Large intestine (tissue), 3 donors: ENCODE results near the gene SMIM30. TPM values are rescaled to one million over a fixed set of nuclear protein-coding genes. Genes with fewer than 3 reads are reported as not detected.

Source experiments
- DNase-seq, 2 donors: peaks; one replicate each; pipeline versions ENCODE4 v3.0.0 to v3.0.0-alpha.2; 2013
- H3K27ac ChIP-seq: one replicate; pipeline ENCODE4 v1.5.1; 2013; ENCODE audit warnings: low read length
- H3K27me3 ChIP-seq: 2 replicates; pipeline ENCODE4 v1.6.1; 2013; ENCODE audit warnings: low read length; ENCODE audit not compliant: control insufficient read depth, insufficient read depth
- H3K36me3 ChIP-seq: 2 replicates; pipeline ENCODE4 v1.6.1; 2013; ENCODE audit warnings: low read length; ENCODE audit not compliant: control insufficient read depth, insufficient read depth
- H3K4me1 ChIP-seq: one replicate; pipeline ENCODE4 v1.6.1; 2013; ENCODE audit warnings: low read length; ENCODE audit not compliant: control insufficient read depth, insufficient read depth
- H3K4me3 ChIP-seq: one replicate; pipeline ENCODE4 v1.5.1; 2013; ENCODE audit warnings: low read length
- H3K9me3 ChIP-seq: one replicate; pipeline ENCODE4 v1.6.1; 2013; ENCODE audit warnings: mild to moderate bottlenecking, low read depth, low read length, moderate library complexity; ENCODE audit not compliant: control insufficient read depth
- WGBS: methylation state at CpG from one replicate; pipeline ENCODE4 v1.1.5; 2013; ENCODE audit warnings: low lambda C conversion rate; ENCODE audit not compliant: insufficient coverage; 5-methylcytosine and 5-hydroxymethylcytosine counted together
- polyA plus RNA-seq: library from polyadenylated mRNA; unstranded; fragments of 120-200 nt; gene quantifications from one replicate; pipeline ENCODE4 v1.2.1, GENCODE V29; 2013

SMIM30 gene
- polyA plus RNA-seq, 1 donor: 79.9 TPM

GRCh38 chr7:113143486-113144257 lies 25.3 kb upstream of the SMIM30 start:
- WGBS: 83% methylated on average over 2 of the region's 2 CpGs
- H3K27ac ChIP-seq: no peak overlapping the region
- no peaks in the 10 kb centered on the region for H3K27me3 ChIP-seq
- no peak for DNase-seq
- no peak overlapping the region for H3K4me3 ChIP-seq
- no peaks in the 10 kb centered on the region for H3K9me3 ChIP-seq
- no peaks in the 10 kb centered on the region for H3K4me1 ChIP-seq
- H3K36me3 ChIP-seq: no peaks in the 10 kb centered on the region

GRCh38 chr7:113142385-113143119 lies 24.2 kb upstream of the SMIM30 start:
- H3K27me3 ChIP-seq: no peaks in the 10 kb centered on the region
- H3K27ac ChIP-seq: no peak overlapping the region
- no peaks in the 10 kb centered on the region for H3K36me3 ChIP-seq
- H3K4me1 ChIP-seq: no peaks in the 10 kb centered on the region
- H3K9me3 ChIP-seq: no peaks in the 10 kb centered on the region
- no peak for DNase-seq
- no peak overlapping the region for H3K4me3 ChIP-seq
- WGBS: 72% methylated on average over 3 of the region's 5 CpGs

- H3K9me3 ChIP-seq: no peaks in the 10 kb centered on the region
- no peak overlapping the region for H3K4me3 ChIP-seq
- no peaks in the 10 kb centered on the region for H3K4me1 ChIP-seq
- no peaks in the 10 kb centered on the region for H3K27me3 ChIP-seq
- H3K36me3 ChIP-seq: no peaks in the 10 kb centered on the region
- no peak overlapping the region for H3K27ac ChIP-seq
- no peak for DNase-seq
These were observed 23.4 kb upstream of the SMIM30 start for GRCh38 chr7:113141803-113142202.

GRCh38 chr7:113140956-113141355 lies 22.6 kb upstream of the SMIM30 start:
- H3K36me3 ChIP-seq: no peaks in the 10 kb centered on the region
- no peaks in the 10 kb centered on the region for H3K27me3 ChIP-seq
- no peak overlapping the region for H3K4me3 ChIP-seq
- no CpG with 5 or more reads among the region's 4 CpGs for WGBS
- H3K4me1 ChIP-seq: no peaks in the 10 kb centered on the region
- H3K9me3 ChIP-seq: no peaks in the 10 kb centered on the region
- no peak overlapping the region for H3K27ac ChIP-seq
- no peak for DNase-seq

- WGBS: no CpG with 5 or more reads among the region's 2 CpGs
- Histone ChIP-seq H3K36me3 (no peaks in the 10 kb centered on the region), H3K27me3 (no peaks in the 10 kb centered on the region), H3K4me1 (no peaks in the 10 kb centered on the region), H3K9me3 (no peaks in the 10 kb centered on the region), H3K4me3 (no peak overlapping the region), H3K27ac (no peak overlapping the region)
- no peak for DNase-seq
These were observed 18.9 kb upstream of the SMIM30 start for GRCh38 chr7:113137241-113137640.

GRCh38 chr7:113134025-113134424 lies 15.7 kb upstream of the SMIM30 start:
- WGBS: no CpG with 5 or more reads among the region's 1 CpG
- no peaks in the 10 kb centered on the region for H3K9me3 ChIP-seq
- no peaks in the 10 kb centered on the region for H3K36me3 ChIP-seq
- H3K27ac ChIP-seq: no peak overlapping the region
- H3K4me3 ChIP-seq: no peak overlapping the region
- DNase-seq: no peak
- H3K4me1 ChIP-seq: no peaks in the 10 kb centered on the region
- no peaks in the 10 kb centered on the region for H3K27me3 ChIP-seq

GRCh38 chr7:113131367-113131766 lies 13.0 kb upstream of the SMIM30 start:
- Histone ChIP-seq H3K27ac (no peak overlapping the region), H3K4me3 (no peak overlapping the region), H3K36me3 (no peaks in the 10 kb centered on the region), H3K27me3 (no peaks in the 10 kb centered on the region), H3K4me1 (no peaks in the 10 kb centered on the region), H3K9me3 (no peaks in the 10 kb centered on the region)
- WGBS: 70% methylated on average over 2 of the region's 2 CpGs
- no peak for DNase-seq

GRCh38 chr7:113128031-113128430 lies 9.7 kb upstream of the SMIM30 start:
- H3K36me3 ChIP-seq: no peaks in the 10 kb centered on the region
- no peak overlapping the region for H3K4me3 ChIP-seq
- DNase-seq: no peak
- H3K27me3 ChIP-seq: no peaks in the 10 kb centered on the region
- no CpG with 5 or more reads among the region's 1 CpG for WGBS
- no peaks in the 10 kb centered on the region for H3K9me3 ChIP-seq
- H3K27ac ChIP-seq: no peak overlapping the region
- H3K4me1 ChIP-seq: no peaks in the 10 kb centered on the region

- WGBS: 80% methylated on average over 1 of the region's 2 CpGs
- H3K9me3 ChIP-seq: no peaks in the 10 kb centered on the region
- H3K27me3 ChIP-seq: no peaks in the 10 kb centered on the region
- H3K4me3 ChIP-seq: no peak overlapping the region
- H3K27ac ChIP-seq: no peak overlapping the region
- no peaks in the 10 kb centered on the region for H3K36me3 ChIP-seq
- no peak for DNase-seq
- no peaks in the 10 kb centered on the region for H3K4me1 ChIP-seq
These were observed 7.4 kb upstream of the SMIM30 start for GRCh38 chr7:113125728-113126127.

- Histone ChIP-seq H3K9me3 (no peaks in the 10 kb centered on the region), H3K4me1 (no peaks in the 10 kb centered on the region), H3K27ac (no peak overlapping the region), H3K27me3 (no peaks in the 10 kb centered on the region), H3K36me3 (no peaks in the 10 kb centered on the region), H3K4me3 (no peak overlapping the region)
- DNase-seq: no peak
These were observed 4.4 kb upstream of the SMIM30 start for GRCh38 chr7:113122744-113123143.

GRCh38 chr7:113120647-113121046 lies 2.3 kb upstream of the SMIM30 start:
- Histone ChIP-seq H3K27ac (no peak overlapping the region), H3K36me3 (peaks cover 7% of the 10 kb centered on the region), H3K4me1 (no peaks in the 10 kb centered on the region), H3K9me3 (no peaks in the 10 kb centered on the region), H3K4me3 (no peak overlapping the region), H3K27me3 (no peaks in the 10 kb centered on the region)
- DNase-seq: no peak
- no CpG with 5 or more reads among the region's 1 CpG for WGBS
